Neural cell (in vitro differentiated cells): Measurements from ENCODE around the gene UIMC1. TPM values are rescaled to one million over a fixed set of nuclear protein-coding genes. Genes with fewer than 3 reads are reported as not detected.
A peak's percentile ranks its signal among the peaks of the same experiment; 100 is the strongest.

ENCODE experiments used
- H2AFZ ChIP-seq: fragments of 200-600, 300-800 bp; sonication (generic), shearing (Covaris generic); 2 replicates; pipeline ENCODE4 v1.6.0; 2014; ENCODE audit warnings: low read depth, mild to moderate bottlenecking, antibody characterized with exemption, low read length, moderate library complexity
- H3F3A ChIP-seq: fragments of 200-600 bp; shearing (Covaris generic); 2 replicates; pipeline ENCODE4 v1.6.1; 2016; ENCODE audit warnings: mild to moderate bottlenecking, moderate library complexity, mixed read lengths, antibody characterized with exemption, low read length; ENCODE audit not compliant: insufficient read depth, poor library complexity, severe bottlenecking
- H3K27ac ChIP-seq: fragments of 200-600, 300-800 bp; sonication (generic), shearing (Covaris generic); 2 replicates; pipeline ENCODE4 v1.5.1; 2014; ENCODE audit warnings: mild to moderate bottlenecking, low read length, moderate library complexity
- H3K27me3 ChIP-seq: fragments of 300-800, 200-600 bp; sonication (generic), shearing (Covaris generic); 2 replicates; pipeline ENCODE4 v1.6.0; 2014; ENCODE audit warnings: mild to moderate bottlenecking, low read depth, low read length, moderate library complexity; ENCODE audit not compliant: insufficient read depth
- H3K36me3 ChIP-seq: fragments of 300-800, 200-600 bp; sonication (generic), shearing (Covaris generic); 2 replicates; pipeline ENCODE4 v1.5.1; 2014; ENCODE audit warnings: mild to moderate bottlenecking, antibody characterized with exemption, low read length, moderate library complexity; ENCODE audit not compliant: insufficient read depth
- H3K4me2 ChIP-seq: fragments of 300-800, 200-600 bp; sonication (generic), shearing (Covaris generic); 2 replicates; pipeline ENCODE4 v1.6.0; 2014; ENCODE audit warnings: mild to moderate bottlenecking, low read length
- H3K4me3 ChIP-seq: fragments of 300-800, 200-600 bp; sonication (generic), shearing (Covaris generic); 2 replicates; pipeline ENCODE4 v1.5.1; 2014; ENCODE audit warnings: mild to moderate bottlenecking, low read length, moderate library complexity
- H3K79me2 ChIP-seq: fragments of 200-600 bp; shearing (Covaris generic); replicated peaks from 2 replicates; pipeline ENCODE4 v1.6.0; 2014; ENCODE audit warnings: mild to moderate bottlenecking, low read length, moderate library complexity; ENCODE audit not compliant: insufficient read depth
- H3K9ac ChIP-seq: fragments of 300-800, 200-600 bp; sonication (generic), shearing (Covaris generic); 2 replicates; pipeline ENCODE4 v1.6.1; 2016; ENCODE audit warnings: mild to moderate bottlenecking, low read length, mixed read lengths
- H3K9me2 ChIP-seq: fragments of 200-600 bp; shearing (Covaris generic); 2 replicates; pipeline ENCODE4 v1.6.1; 2016; ENCODE audit warnings: mild to moderate bottlenecking, low read length, mixed read lengths; ENCODE audit not compliant: insufficient read depth
- H3K9me3 ChIP-seq: fragments of 200-600, 300-800 bp; sonication (generic), shearing (Covaris generic); 2 replicates; pipeline ENCODE4 v1.6.1; 2016; ENCODE audit warnings: mild to moderate bottlenecking, mixed run types, low read length, moderate library complexity, mixed read lengths
- H4K20me1 ChIP-seq: fragments of 200-600 bp; shearing (Covaris generic); 2 replicates; pipeline ENCODE4 v1.6.1; 2016; ENCODE audit warnings: mild to moderate bottlenecking, mixed run types; ENCODE audit not compliant: insufficient read depth
- CTCF ChIP-seq: fragments of 450-650 bp; IDR thresholded peaks from 2 replicates; pipeline ENCODE4 v1.5.1; 2014; ENCODE audit warnings: antibody characterized with exemption, mild to moderate bottlenecking, moderate library complexity; ENCODE audit not compliant: poor library complexity, severe bottlenecking
- EP300 ChIP-seq: fragments of 450-650 bp; conservative IDR thresholded peaks from 2 replicates; pipeline ENCODE4 v1.6.1; 2014; ENCODE audit warnings: antibody characterized with exemption, mild to moderate bottlenecking, moderate library complexity; ENCODE audit not compliant: poor library complexity, severe bottlenecking
- EZH2 ChIP-seq: fragments of 200-600, 300-800 bp; shearing (Covaris generic), sonication (generic); IDR thresholded peaks from 2 replicates; pipeline ENCODE4 v1.6.1; 2014; ENCODE audit warnings: antibody characterized with exemption, low read length, borderline replicate concordance, mild to moderate bottlenecking; ENCODE audit not compliant: insufficient read depth, poor library complexity, severe bottlenecking
- MXI1 ChIP-seq: fragments of 450-650 bp; conservative IDR thresholded peaks from 2 replicates; pipeline ENCODE4 v1.6.1; 2014; ENCODE audit warnings: antibody characterized with exemption, mild to moderate bottlenecking; ENCODE audit not compliant: poor library complexity, severe bottlenecking
- POLR2AphosphoS5 ChIP-seq: IDR thresholded peaks from 2 replicates; pipeline ENCODE4 v1.6.1; 2012
- RAD21 ChIP-seq: fragments of 450-650 bp; conservative IDR thresholded peaks from 2 replicates; pipeline ENCODE4 v1.6.1; 2014; ENCODE audit warnings: antibody characterized with exemption, mild to moderate bottlenecking, moderate library complexity
- REST ChIP-seq: IDR thresholded peaks from 2 replicates; pipeline ENCODE4 v1.6.1; 2012; ENCODE audit warnings: borderline replicate concordance
- SMC3 ChIP-seq: fragments of 450-650 bp; conservative IDR thresholded peaks from 2 replicates; pipeline ENCODE4 v1.6.1; 2014; ENCODE audit warnings: antibody characterized with exemption, mild to moderate bottlenecking, moderate library complexity; ENCODE audit not compliant: poor library complexity
- TAF1 ChIP-seq: IDR thresholded peaks from 2 replicates; pipeline ENCODE4 v1.6.1; 2012; ENCODE audit warnings: low read depth
- polyA minus RNA-seq: library from RNA; depleted of rRNA, polyadenylated mRNA; stranded (reverse); fragments of >200 nt; gene quantifications from 2 replicates; pipeline ENCODE4 v1.2.3, GENCODE V29; 2014
- polyA plus RNA-seq: library from polyadenylated mRNA; depleted of rRNA; stranded (reverse); fragments of >200 nt; gene quantifications from 2 replicates; pipeline ENCODE4 v1.2.3, GENCODE V29; 2014

UIMC1 gene
- polyA plus RNA-seq (56.4 and 74.0 TPM in 2 replicates), polyA minus RNA-seq (79.1 and 90.8 TPM in 2 replicates)

GRCh38 chr5:177006265-177006972 lies at the start of gene UIMC1:
Gene UIMC1 (minus strand): TSS chr5:177006779. CDS start chr5:176982615, 24,164 bp downstream.
- Histone ChIP-seq H3K27ac (peak within 1 kb of the TSS; percentile 94), H2AFZ (peak within 1 kb of the TSS; percentile 78), H3K79me2 (peaks cover 40% of the 10 kb centered on the region)

More at GRCh38 chr5:177006265-177006972, at the start of gene UIMC1:
- Histone ChIP-seq H3F3A (peaks cover 4% of the 10 kb centered on the region), H4K20me1 (no peaks in the 10 kb centered on the region), H3K36me3 (no peaks in the 10 kb centered on the region), H3K4me2 (peak within 1 kb of the TSS; percentile 82), H3K27me3 (no peaks in the 10 kb centered on the region), H3K4me3 (peak within 1 kb of the TSS; percentile 95), H3K9me2 (no peaks in the 10 kb centered on the region), H3K9me3 (no peaks in the 10 kb centered on the region), H3K9ac (peak within 1 kb of the TSS; percentile 96)
- TF ChIP-seq MXI1 (peak; percentile 80), EP300 (peak; percentile 72), EZH2 (no peak), CTCF (no peak), REST (peak; percentile 69), SMC3 (peak; percentile 48), RAD21 (no peak), TAF1 (peak; percentile 85), POLR2AphosphoS5 (peak; percentile 87)
